DMS79 treated with DMSO at 0.1 percent for 48 hours (cell line): Measurements from ENCODE around the gene STK11.

Experiments used
- DNase-seq: peaks from one replicate; lab custom pipeline; 2025; lab: John Stamatoyannopoulos, UW

Gene STK11

DNA sequence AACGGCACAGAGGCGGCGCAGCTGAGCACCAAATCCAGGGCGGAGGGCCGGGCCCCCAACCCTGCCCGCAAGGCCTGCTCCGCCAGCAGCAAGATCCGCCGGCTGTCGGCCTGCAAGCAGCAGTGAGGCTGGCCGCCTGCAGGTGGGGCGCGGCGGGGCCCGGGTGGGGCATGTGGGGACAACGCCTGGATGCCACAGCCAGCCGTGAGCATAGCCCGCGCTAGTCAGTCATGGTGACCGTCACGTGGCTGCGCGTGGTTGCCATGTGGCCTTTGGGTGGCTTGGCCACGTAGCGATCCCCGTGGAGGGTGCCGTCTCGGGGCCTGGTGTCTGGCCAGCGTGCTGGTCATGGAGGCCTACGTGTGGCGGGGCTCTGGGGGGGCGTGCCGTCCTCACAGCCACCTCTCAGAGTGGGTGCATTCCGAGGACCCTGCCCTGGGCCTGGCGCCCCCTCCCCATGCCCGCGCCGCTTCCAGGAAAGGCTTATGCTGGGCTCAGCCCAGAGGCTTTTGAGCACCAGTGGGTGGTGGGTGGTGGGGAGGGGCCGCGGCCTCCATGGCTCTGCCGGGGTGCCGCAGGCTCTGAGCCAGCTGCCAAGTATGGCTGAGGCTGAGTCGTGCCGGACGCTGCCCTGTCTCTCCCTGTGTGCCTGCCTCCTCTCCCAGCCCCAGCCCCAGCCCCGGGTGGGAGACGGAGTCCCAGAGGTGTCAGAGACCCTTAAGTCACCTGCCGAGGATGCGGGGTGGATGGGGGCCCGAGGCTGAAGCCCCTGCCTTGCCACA, 21.1 kb downstream of the STK11 start:
- no peak for DNase-seq

DNA sequence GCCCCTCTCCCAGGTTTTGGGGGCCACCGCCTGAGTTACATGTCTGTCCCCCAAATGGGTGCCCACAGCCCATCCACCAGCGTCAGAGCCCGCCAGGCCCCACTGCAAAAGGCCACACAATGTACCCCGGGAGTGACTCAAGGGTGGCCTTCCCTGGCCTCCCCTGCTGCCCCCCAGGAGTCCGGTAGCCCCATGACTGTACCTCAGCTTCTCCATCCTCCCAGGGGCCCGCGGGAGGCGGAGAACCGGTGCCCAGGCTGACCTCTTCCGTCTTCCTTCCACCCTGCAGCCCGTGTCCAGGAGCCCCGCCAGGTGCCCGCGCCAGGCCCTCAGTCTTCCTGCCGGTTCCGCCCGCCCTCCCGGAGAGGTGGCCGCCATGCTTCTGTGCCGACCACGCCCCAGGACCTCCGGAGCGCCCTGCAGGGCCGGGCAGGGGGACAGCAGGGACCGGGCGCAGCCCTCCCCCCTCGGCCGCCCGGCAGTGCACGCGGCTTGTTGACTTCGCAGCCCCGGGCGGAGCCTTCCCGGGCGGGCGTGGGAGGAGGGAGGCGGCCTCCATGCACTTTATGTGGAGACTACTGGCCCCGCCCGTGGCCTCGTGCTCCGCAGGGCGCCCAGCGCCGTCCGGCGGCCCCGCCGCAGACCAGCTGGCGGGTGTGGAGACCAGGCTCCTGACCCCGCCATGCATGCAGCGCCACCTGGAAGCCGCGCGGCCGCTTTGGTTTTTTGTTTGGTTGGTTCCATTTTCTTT, 21.9 kb downstream of the STK11 start:
- DNase-seq: no peak

DNA sequence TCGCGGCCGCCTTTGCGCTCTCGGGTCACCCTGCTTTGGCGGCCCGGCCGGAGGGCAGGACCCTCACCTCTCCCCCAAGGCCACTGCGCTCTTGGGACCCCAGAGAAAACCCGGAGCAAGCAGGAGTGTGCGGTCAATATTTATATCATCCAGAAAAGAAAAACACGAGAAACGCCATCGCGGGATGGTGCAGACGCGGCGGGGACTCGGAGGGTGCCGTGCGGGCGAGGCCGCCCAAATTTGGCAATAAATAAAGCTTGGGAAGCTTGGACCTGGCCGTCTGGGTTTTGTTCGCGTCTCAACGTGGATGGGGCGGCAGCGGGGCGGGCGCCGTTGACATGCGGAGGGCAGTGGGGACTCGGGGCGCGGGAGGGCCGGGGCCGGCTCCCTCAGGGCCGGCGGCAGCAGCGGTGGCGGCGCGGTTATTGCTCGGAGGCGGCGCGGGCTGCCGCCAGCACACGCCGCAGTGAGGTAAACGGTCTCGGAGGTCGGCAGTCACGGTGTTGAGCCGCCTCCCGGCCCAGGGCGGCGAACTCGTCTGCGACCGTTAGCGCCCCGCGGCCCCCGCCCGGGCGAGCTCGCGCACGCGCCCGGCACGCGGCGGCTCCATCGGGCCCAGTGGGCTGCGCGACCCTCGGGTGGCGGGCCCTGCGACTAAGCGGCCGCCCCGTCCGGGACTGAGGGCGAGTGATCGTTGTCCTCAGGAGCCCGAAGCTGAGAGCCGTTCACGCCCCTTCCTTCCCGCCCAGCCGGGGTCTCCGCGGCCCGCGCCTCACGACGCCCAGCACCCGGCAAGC, 22.8 kb downstream of the STK11 start:
- no peak for DNase-seq

- no peak for DNase-seq
Measured at GRCh38 chr19:1229056-1229923, 23.7 kb downstream of the STK11 start.

GRCh38 chr19:1229924-1230782, 24.6 kb downstream of the STK11 start:
- no peak for DNase-seq

DNA sequence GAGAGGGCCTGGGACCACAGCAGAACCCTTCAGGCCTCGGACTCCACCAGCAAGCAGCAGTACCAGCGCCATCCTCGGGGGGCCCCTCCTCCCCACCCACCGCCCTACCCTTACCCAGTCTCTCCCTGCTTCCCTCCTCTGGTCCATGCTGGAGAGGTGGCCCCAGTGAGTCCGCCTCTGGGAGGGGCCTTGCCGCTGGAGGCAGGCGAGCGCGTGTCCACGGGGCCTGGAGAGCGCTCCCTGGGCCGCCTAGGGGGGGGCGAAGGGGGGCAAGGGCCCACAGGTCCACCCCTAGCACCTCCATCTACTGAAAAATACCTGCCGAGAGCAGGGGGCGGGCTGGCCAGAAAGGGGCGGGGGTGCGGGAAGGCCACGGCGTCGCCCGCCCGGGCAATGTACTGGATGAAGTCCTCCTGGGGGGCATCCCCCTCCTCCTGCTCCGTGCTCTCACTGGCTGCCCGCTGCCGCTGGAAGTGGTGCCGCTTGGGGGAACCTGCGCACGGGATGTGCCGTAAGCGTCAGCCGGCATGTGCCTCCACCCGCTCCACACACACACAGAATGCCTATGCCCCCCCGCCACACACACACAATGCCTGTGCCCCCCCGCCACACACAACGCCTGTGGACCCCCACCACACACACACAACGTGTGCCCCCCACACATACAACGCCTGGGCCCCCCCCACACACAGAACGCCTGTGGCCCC, 25.4 kb downstream of the STK11 start:
- DNase-seq: no peak

GRCh38 chr19:1231729-1232637, 26.4 kb downstream of the STK11 start:
- no peak for DNase-seq

GRCh38 chr19:1232652-1233072, 27.1 kb downstream of the STK11 start:
- no peak for DNase-seq

DNA sequence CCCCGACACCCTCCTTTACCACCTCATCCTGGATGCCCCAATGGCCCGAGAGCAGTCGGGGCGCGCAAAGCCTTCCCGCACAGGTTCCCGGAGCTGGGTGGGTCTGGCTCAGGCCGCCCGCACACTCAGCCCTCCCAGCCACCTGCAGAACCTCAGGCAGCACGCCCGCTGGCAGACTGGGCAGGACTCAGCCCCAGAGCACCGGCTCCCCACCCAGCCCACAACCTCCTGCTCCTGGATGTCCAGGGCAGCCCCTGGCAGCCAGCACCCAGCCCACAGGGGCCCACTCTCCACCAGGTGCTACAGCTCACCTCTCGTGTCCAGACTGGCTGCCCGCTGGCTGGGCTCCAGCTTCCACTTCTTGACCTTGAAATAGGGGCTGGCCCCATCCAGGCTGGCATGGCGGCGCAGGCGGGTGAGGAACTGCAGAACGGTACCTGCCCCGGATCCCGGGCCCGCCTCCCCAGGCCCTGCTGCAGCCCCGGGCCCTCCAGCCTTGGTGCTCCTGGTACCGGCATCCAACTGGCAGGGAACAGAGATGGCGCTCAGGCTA, 27.6 kb downstream of the STK11 start:
- no peak for DNase-seq

GRCh38 chr19:1234051-1234954, 28.7 kb downstream of the STK11 start:
- DNase-seq: no peak

DNA sequence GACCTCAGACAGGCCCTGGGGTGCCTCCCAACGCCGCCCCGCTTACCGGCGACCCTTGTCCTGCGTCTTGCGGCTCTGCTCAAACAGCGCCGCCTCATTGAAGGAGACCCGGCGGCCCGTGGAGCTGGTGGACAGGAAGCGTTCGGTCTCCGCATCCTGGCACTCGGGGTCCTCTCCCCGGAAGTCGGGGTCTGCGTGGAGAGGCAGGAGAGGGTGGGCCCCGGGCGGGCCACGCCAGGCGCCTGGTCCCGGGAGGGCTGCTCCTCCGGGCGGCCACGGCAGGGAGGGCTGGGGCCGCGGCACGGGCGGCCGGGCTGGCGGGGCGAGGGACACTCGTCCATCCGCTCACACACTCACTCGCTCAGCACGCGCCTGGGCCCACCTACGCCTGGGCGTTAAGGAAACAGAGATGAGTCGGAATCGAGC, 29.4 kb downstream of the STK11 start:
- no peak for DNase-seq

DNA sequence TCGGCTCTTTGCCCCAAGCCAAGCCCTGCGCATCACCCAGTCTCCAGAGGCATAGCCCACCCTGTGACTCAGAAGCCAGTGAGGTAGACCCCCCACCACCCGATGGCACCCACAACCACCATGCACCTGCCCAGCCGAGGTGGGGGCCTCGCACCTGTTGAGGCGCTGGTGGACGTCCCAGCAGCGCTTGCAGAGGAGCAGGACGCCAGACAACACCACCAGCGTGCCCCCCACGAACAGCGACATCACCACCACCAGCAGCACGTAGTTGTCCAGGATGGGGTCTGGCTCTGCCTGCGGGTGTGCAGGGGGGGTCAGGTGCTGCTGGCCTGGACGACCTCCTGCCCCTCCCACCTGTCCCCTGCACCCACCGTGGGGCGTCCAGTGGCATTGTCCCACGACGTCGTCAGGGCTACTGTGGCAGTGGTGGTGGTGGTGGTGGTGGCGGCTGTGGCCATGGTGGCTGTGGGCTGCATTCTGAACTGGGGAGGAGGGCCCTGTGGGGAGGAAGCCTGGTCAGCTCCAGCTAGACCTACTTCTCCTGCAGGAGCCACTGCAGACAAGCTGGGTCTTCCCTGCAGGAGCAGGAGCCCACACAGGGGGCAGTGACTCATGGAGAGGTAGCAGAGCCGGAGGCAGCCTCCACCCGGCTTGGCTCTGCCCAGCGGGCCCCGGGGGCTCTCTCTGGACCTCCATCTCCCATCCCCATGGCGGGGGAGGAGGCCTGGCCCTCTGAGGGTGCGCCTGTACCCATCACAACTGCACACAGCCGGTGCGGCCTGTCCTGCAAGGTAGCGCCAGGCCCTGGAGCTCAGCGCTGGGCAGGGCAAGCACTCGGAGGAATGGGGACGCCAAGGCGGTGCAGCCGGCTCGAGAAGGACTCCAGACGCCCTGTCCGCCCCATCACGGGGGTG, 30.3 kb downstream of the STK11 start:
- no peak for DNase-seq

DNA sequence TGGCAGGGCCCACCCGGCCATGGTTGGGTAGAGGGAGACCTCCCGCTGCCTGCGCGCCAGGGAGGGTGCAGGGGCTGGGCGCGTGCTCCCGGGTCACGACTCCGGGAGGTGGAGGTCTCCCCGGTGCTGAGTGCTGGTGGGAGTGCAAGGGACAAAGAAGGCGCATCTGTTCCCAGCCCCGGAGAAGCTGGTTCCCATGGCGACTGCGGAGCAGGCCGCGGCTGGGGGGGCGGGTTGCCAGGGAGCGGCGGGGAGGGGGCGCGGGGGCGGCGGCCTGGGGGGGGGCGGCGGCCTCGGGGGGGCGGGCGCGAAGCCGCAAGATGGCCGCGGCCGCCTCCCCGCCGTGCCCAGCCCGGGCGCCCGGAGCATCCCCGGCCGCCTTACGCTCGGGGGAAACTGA, 31.0 kb downstream of the STK11 start:
- no peak for DNase-seq

GRCh38 chr19:1237027-1237659, 31.6 kb downstream of the STK11 start:
- no peak for DNase-seq

- no peak for DNase-seq
Measured at GRCh38 chr19:1237754-1238368, 32.3 kb downstream of the STK11 start, which contains the start of gene CBARP. CBARP (minus strand) TSS chr19:1238005; CDS start chr19:1236100, 1,905 bp downstream.
